HG03565 (cell line): ENCODE results near the gene POTEG.
"Not testable (repeated sequence)": the region's sequence is repeated elsewhere in the genome, so short reads cannot be mapped to it uniquely, and the experiment has no call there.

Experiments
- ATAC-seq: cut with Tn5 transposase; IDR thresholded peaks from one replicate; pipeline ENCODE4 v1.9.1; 2021; ENCODE audit warnings: mild to moderate bottlenecking, moderate library complexity; ENCODE audit not compliant: unreplicated experiment

The POTEG gene

DNA sequence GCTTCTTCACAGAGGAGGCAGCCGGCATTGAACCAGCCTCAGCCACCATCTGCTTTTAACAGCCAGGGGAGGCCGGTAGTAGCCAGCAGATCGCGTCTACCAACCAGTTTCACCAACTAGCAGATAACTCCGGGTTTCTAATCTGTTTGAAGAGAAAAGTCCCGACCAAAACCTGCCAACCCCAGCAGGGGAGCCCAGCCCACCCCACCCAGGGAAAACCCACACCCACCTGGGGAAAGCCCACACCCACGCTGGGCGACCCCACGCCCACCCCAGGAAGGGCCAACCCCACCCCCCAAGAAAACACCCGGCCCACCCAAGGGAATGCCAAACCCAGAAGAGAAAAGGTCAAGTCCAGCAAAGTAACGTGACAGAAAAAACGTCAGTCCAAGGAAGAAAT is at the start of gene POTEG:
Gene POTEG, minus strand, starts transcription at position 101 of the 400 bp plus-strand sequence. Its CDS starts 52 bp downstream, at position 49.
- ATAC-seq: not testable (repeated sequence)

- not testable (repeated sequence) for ATAC-seq
These were observed 48.0 kb upstream of the POTEG start for GRCh38 chr14:19482093-19482492.

- not testable (repeated sequence) for ATAC-seq
These were observed 47.3 kb upstream of the POTEG start for GRCh38 chr14:19481421-19481820.

- ATAC-seq: not testable (repeated sequence)
These were observed 46.4 kb upstream of the POTEG start for GRCh38 chr14:19480491-19480890.

DNA sequence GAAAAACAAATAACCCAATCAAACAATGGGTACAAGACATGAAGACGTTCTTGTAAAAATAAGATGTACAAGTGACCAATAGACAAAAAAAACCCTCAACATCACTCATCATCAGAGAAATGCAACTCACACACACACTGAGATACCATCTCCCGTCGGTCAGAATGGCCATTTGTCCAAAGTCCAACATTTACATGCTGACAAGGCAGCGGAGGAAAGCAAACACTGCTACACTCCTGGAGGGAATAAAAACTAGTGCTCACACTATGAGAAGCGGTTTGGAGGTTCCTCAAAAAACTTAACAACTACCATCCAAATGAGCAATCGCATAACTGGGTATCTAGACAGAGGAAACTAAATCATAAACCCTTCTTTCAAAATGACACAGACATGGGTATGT is 11.6 kb upstream of the POTEG start:
- ATAC-seq: not testable (repeated sequence)

DNA sequence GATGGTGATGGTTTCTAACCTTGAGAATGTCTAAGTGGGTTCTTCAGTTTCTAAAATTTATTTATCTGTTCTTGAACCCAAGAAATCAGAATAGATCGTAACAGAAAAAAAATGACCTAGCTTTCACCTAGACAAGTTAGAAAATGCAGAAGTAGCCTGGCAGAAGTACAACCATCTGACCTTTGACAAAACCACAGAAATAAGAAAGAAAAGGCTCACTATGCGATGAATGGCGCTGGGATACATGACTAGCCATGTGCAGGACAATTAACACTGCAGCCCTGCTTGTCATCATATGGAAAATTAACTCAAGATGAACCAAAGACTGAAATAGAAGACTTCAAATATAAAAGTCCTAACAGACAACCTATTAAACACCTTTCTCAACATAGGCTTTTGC is 5.7 kb upstream of the POTEG start:
- not testable (repeated sequence) for ATAC-seq

DNA sequence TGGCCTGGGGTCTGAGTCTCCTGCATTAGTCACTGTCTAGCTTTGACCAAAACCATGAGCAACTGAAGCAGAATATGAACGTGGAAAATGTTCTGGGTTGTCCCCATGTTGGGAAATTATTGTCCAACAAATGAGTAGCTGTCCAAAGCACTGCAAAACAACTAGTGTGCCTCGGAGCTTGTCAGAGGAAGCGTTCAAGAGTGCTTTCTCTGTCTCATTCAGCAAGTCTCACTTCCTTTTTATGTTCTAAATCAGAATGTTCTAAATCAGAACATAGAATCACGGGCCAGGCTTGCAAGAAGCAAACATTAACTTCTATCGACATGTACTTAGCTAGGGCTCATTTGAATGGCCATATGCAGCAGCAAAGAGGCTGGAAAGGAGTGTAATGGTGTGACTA is 5.1 kb upstream of the POTEG start:
- ATAC-seq: not testable (repeated sequence)

- ATAC-seq: not testable (repeated sequence)
These were observed 2.9 kb upstream of the POTEG start for GRCh38 chr14:19437126-19437443.

DNA sequence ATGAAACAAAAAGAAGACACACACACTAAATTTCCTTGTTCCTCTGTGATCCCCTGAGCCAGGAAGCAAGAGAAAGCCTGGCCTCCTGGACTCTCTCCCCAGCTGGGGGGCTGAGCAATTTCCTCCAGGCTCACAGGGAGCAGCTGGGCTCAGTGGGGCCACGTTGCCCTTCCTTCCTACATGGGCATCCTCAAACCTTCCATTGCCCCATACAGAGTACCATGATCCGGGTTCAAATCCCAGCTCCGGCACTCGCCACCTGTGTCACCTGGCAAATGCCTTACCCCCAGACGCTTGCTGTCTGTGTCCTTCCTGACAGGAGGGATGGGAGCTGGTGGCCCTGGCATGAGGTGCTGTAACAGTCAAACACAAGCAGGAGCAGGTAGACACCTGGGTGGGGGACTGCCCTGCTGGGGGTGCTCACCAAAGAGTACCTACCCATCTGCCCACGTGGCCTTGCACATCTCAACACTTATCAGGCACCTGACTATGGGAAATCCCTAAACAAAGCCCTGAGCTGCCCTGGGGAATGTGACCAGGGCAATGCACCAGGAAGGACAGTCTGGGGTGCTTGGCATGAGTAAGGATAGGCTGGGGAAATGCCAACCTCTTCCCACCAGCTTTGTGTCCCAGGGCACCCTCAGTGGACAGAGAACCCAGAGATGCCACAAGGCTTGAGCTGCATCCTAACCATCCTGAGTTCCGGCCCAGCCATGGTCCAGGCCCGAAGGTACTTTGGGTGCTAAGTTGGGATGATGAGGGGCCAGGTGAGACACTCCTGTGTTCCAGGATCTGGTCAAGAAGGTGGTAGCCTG is 2.4 kb upstream of the POTEG start:
- ATAC-seq: not testable (repeated sequence)

GRCh38 chr14:19435852-19436251 is 1.7 kb upstream of the POTEG start:
- ATAC-seq: not testable (repeated sequence)

GRCh38 chr14:19434891-19435290 is 750 bp upstream of the POTEG start:
- not testable (repeated sequence) for ATAC-seq

GRCh38 chr14:19433765-19434164 is 376 bp downstream of the POTEG start:
- not testable (repeated sequence) for ATAC-seq

DNA sequence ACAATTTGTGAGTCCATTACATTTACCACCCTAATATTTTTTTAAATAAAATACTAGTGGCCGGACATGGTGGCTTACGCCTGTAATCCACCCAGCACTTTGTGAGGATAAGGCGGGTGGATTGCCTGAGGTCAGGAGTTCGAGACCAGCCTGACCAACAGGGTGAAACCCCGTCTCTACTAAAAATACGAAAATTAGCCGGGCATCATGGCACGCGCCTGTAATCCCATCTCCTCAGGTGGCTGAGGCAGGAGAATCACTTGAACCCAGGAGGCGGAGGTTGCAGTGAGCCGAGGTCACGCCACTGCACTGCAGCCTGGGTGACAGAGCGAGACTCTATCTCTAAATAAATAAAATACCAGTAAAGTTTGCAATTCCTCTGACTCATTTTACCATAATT is 25.6 kb downstream of the POTEG start:
- ATAC-seq: not testable (repeated sequence)

GRCh38 chr14:19402097-19402496 is 32.0 kb downstream of the POTEG start:
- not testable (repeated sequence) for ATAC-seq

DNA sequence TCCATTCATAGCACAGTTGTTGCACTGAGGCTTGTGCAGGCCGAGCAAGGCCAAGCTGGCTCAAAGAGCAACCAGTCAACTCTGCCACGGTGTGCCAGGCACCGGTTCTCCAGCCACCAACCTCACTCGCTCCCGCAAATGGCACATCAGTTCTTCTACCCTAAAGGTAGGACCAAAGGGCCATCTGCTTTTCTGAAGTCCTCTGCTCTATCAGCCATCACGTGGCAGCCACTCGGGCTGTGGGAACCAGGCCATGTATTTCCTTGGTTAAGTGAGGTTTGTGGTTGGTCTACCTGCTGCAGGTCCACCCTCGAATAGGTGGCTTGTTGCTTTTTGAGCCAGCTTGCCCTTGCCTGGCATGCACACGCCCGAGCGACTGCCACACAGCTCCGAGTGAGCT is 39.4 kb downstream of the POTEG start:
- not testable (repeated sequence) for ATAC-seq

DNA sequence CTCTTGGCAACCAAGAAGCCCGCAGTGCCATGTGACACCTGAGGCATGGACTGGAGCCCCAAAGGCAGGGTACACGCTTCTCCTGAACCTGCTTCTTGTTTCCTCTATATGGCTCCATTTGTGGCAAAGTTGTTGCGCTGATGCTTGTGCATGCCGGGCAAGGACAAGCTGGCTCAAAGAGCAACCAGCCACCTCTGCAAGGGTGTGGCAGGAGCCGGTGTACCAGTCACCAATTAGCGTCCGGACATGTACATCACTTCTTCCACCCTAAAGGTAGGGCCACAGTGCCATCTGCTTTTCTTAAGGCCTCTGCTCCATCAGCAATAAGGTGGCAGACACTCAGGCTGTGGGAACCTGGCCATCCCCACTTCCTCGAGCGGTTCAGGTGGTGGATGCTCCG is 43.9 kb downstream of the POTEG start:
- ATAC-seq: not testable (repeated sequence)

- ATAC-seq: not testable (repeated sequence)
These were observed 45.4 kb downstream of the POTEG start for GRCh38 chr14:19388741-19389140.

- not testable (repeated sequence) for ATAC-seq
These were observed 47.1 kb downstream of the POTEG start for GRCh38 chr14:19386996-19387395.

GRCh38 chr14:19386309-19386708 is 47.8 kb downstream of the POTEG start:
- ATAC-seq: not testable (repeated sequence)

- ATAC-seq: not testable (repeated sequence)
These were observed 49.9 kb downstream of the POTEG start for GRCh38 chr14:19384088-19384781.

- not testable (repeated sequence) for ATAC-seq
These were observed 51.0 kb downstream of the POTEG start for GRCh38 chr14:19383008-19383584.

GRCh38 chr14:19380137-19380536 is 54.0 kb downstream of the POTEG start:
- not testable (repeated sequence) for ATAC-seq
